SJSA1 (cell line): Measurements from ENCODE around the gene LINC01488. TPM values are rescaled to one million over a fixed set of nuclear protein-coding genes. Genes with fewer than 3 reads are reported as not detected.

Experiments
- DNase-seq, 2 experiments: peaks; one replicate each; pipeline ENCODE4 v3.0.0-alpha.2; 2015 to 2020; ENCODE audit warnings: low spot score in 2 of 2, low read depth in 1 of 2
- H3K27ac ChIP-seq: fragments of 250-450 bp; sonication (Bioruptor Pico); 2 replicates; pipeline ENCODE4 v1.5.1; 2020; ENCODE audit warnings: mild to moderate bottlenecking, moderate library complexity
- H3K27me3 ChIP-seq: fragments of 250-450 bp; sonication (Bioruptor Pico); replicated peaks from 2 replicates; pipeline ENCODE4 v1.5.1; 2020; ENCODE audit warnings: mild to moderate bottlenecking, moderate library complexity
- H3K36me3 ChIP-seq: fragments of 250-450 bp; sonication (Bioruptor Pico); 2 replicates; pipeline ENCODE4 v1.5.1; 2020; ENCODE audit warnings: mild to moderate bottlenecking
- H3K4me1 ChIP-seq: fragments of 250-450 bp; sonication (Bioruptor Pico); replicated peaks from 2 replicates; pipeline ENCODE4 v1.6.1; 2021; ENCODE audit warnings: mild to moderate bottlenecking
- H3K4me3 ChIP-seq: fragments of 250-450 bp; sonication (Bioruptor Pico); 2 replicates; pipeline ENCODE4 v1.5.1; 2020; ENCODE audit warnings: mild to moderate bottlenecking
- H3K9me3 ChIP-seq: fragments of 250-450 bp; sonication (Bioruptor Pico); replicated peaks from 2 replicates; pipeline ENCODE4 v1.5.1; 2020; ENCODE audit warnings: mild to moderate bottlenecking
- total RNA-seq: library from RNA; depleted of rRNA; stranded (reverse); fragments of >200 nt; shearing (Covaris generic); gene quantifications from 2 replicates; pipeline ENCODE4 v1.2.3, GENCODE V29; 2014

LINC01488 gene
- total RNA-seq, 1 experiment from 2014 or later = 0.05 TPM

DNA sequence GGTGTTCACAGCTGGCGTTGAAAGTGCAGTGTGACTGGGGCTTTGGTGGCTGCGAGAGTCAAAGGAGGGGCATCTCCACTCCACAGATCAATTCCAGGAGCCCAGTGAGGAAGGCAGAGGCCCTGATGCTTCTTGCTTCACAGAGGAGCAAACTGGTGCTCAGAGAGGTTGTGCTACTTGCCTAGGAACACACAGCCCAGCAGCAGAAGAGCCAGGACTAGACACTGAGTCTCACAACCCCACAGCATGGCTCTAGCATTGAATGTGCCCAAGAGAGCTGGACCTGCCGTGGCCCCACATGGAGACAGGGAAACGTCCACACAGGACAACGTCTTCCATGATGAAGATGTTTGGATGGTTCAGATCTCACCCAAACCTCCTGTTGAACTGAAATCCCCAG, 33.3 kb downstream of the LINC01488 start:
- no peak overlapping the region for H3K4me3 ChIP-seq

DNA sequence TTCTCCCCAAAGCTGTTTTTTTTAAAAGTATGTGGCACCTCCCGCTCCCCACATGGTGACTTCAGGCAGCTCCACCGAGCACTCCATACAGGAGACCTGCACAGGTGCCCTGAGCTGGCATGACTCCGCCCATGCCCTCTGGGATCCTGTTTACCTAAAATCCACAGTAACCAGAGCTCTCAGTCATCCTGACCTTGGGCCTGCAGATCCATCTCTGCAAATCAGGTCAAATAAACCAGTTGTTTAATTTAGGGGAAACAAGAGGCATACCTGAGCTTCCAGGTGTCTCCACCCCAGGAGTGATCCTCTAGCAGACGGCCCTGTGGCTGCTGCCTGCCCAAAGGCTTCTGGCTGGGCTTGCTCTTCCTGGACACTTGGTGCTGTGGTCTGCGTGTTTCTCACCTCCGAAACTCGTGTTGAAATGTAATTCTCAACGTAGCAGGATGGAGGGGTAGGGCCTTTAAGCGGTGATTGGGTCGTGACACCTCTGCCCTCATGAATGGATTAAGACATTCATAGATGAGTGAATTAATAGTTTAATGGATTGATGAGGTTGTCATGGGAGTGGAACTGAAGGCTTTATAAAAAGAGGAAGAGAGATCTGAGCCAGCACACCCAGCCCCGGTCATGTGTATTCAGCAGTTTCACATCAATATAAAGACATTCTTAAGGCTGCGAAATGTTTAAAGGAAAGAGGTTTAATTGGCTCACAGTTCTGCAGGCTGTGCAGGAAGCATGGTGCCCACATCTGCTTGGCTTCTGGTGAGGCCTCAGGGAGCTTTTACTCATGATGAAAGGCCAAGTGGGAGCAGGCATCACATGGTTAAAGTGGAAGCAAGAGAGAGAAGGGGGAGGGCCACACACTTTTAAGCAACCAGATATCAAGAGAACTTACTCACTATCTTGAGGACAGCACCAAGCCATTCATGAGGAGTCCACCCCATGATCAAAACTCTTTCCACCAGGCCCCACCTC, 34.1 kb downstream of the LINC01488 start:
- H3K36me3 ChIP-seq = no peaks in the 10 kb centered on the region
- H3K9me3 ChIP-seq = peaks cover 10% of the 10 kb centered on the region
- no peak overlapping the region for H3K4me3 ChIP-seq
- no peaks in the 10 kb centered on the region for H3K27me3 ChIP-seq
- no peak overlapping the region for H3K27ac ChIP-seq
- no peak for DNase-seq
- peaks cover 7% of the 10 kb centered on the region for H3K4me1 ChIP-seq

More for the DNA sequence above, 33.3 kb downstream of the LINC01488 start:
- peaks cover 15% of the 10 kb centered on the region for H3K4me1 ChIP-seq
- no peaks in the 10 kb centered on the region for H3K27me3 ChIP-seq
- no peak for DNase-seq
- H3K9me3 ChIP-seq = peaks cover 10% of the 10 kb centered on the region
- H3K36me3 ChIP-seq = no peaks in the 10 kb centered on the region
- H3K27ac ChIP-seq = no peak overlapping the region

DNA sequence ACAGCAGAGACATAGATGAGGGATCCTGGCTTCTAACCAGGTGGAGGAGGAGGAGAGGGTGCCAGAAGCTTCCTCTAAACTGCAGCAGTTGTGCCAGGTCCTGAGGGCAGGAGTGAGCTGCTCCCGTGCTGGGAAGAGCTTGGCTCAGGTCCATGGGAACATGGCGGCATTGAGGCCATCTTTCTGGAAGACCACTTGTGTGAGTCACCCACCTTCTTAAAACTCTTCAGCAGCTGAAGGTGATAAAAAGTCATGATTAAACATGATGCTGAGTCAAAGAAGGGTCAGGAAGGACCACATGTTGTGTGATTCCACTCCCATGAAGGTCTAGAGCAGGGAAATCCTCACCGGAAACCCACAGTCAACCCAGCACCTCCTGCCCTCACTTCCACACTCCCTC, 35.1 kb downstream of the LINC01488 start:
- Histone ChIP-seq H3K9me3 (peaks cover 10% of the 10 kb centered on the region), H3K36me3 (no peaks in the 10 kb centered on the region), H3K27ac (no peak overlapping the region), H3K27me3 (no peaks in the 10 kb centered on the region), H3K4me3 (no peak overlapping the region), H3K4me1 (no peaks in the 10 kb centered on the region)
- no peak for DNase-seq

DNA sequence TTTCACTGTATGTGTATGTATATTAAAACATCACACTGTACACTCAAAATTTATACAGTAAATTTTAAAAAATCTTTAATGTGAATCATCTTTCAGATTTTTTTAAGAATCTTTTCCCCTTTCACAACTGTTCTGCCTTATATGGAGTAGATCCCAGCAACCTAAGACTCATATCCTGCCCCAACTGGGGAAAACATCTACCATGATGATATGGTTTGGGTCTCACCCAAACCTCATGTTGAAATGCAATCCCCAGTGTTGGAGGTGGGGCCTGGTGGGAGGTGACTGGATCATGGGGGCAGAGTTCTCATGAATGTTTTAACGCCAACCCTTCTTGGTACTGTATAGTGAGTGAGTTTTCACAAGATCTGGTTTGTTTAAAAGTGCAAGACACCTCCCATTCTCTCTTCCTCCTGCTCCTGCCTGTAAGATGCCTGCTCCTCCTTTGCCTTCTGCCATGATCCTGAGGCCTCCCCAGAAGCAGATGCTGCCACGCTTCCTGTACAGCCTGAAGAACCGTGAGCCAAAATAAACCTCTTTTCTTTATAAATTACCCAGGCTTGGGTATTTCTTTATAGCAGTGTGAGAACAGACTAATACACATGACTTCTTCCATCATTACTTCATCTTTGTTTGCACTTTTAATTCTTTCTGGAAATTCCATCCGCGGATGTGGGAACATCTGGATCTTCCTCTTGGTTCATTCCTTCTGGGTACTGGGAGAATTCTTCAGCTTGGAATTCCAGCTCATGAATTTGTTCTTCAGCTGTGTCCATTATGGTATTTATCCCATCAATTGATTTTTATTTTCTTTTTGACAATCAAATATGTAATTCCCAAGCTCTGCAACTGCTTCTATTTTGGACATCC, 36.9 kb downstream of the LINC01488 start:
- Histone ChIP-seq H3K4me1 (no peaks in the 10 kb centered on the region), H3K27ac (no peak overlapping the region), H3K4me3 (no peak overlapping the region), H3K27me3 (no peaks in the 10 kb centered on the region), H3K9me3 (peaks cover 10% of the 10 kb centered on the region), H3K36me3 (no peaks in the 10 kb centered on the region)
- DNase-seq = no peak

DNA sequence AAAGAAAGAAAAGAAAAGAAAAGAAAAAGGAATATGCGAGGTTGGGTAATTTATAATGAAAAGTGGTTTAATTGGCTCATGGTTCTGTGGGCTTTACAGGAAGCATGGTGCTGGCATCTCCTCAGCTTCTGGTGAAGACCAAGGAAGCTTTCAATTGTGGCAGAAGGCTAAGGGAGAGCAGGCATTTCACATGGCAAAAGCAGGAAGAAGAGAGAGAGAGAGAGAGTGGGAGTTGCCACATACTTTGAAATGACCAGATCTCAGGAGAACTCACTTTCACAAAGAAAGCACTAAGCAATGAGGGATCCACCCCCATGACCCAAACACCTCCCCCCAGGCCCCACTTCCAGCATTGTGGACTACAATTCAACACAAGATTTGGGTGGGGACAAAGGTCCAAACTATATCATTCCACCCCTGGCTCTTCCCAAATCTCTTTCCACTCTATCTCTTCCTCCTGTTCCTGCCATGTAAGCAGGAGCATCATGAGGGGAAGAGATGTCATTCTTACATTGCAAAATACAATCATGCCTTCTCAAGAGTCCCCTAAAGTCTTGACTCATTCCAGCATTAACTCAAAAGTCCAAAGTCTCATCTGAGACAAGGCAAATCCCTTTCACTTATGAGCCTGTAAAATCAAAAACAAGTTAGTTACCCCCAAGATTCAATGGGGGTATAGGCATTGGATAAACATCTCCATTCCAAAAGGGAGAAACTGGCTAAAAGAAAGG, 38.9 kb downstream of the LINC01488 start:
- Histone ChIP-seq H3K4me3 (no peak overlapping the region), H3K27ac (no peak overlapping the region), H3K27me3 (no peaks in the 10 kb centered on the region), H3K4me1 (peaks cover 19% of the 10 kb centered on the region), H3K36me3 (no peaks in the 10 kb centered on the region), H3K9me3 (peaks cover 10% of the 10 kb centered on the region)
- no peak for DNase-seq

DNA sequence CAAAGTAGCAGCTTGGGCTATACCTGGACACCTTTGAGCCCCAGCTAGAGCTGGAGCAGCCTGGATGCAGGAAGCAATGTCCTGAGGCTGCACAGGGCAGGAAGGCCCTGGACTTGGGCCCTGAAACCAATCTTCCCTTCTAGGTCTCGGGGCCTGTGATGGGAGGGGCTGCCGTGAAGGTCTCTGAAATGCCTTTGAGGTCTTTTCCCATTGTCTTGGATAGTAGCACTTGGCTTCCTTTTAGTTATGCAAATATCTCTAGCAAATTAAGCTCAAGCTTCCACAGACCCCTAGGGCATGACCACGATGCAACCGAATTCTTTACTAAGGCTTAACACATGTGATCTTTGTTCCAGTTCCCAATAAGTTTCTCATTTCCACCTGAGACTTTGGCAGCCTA, 40.0 kb downstream of the LINC01488 start:
- Histone ChIP-seq H3K4me1 (peaks cover 22% of the 10 kb centered on the region), H3K27ac (no peak overlapping the region), H3K9me3 (peaks cover 7% of the 10 kb centered on the region), H3K36me3 (no peaks in the 10 kb centered on the region), H3K27me3 (no peaks in the 10 kb centered on the region), H3K4me3 (no peak overlapping the region)
- no peak for DNase-seq

DNA sequence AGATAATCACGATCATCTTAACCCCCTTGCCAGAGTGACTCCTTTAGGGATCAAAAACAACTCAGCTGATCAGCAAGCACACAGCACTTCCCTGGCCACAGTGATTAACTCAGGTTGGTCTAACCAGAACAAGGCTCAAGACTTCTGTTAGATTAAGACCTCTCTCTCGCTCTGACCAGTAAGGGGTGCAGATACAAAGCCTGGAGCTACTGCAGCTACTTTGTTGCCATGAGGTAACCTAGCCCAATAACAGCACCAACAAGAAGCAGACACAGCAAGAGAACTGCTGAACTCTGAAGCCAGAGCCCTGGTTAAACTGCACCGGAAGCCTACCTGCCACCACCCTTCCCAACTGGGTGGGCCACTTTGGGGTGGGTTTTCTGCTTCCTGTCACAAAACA, 42.0 kb downstream of the LINC01488 start:
- no peak overlapping the region for H3K27ac ChIP-seq
- H3K4me3 ChIP-seq = no peak overlapping the region
- no peaks in the 10 kb centered on the region for H3K27me3 ChIP-seq
- peaks cover 2% of the 10 kb centered on the region for H3K9me3 ChIP-seq
- H3K4me1 ChIP-seq = peaks cover 22% of the 10 kb centered on the region
- no peak for DNase-seq
- no peaks in the 10 kb centered on the region for H3K36me3 ChIP-seq

DNA sequence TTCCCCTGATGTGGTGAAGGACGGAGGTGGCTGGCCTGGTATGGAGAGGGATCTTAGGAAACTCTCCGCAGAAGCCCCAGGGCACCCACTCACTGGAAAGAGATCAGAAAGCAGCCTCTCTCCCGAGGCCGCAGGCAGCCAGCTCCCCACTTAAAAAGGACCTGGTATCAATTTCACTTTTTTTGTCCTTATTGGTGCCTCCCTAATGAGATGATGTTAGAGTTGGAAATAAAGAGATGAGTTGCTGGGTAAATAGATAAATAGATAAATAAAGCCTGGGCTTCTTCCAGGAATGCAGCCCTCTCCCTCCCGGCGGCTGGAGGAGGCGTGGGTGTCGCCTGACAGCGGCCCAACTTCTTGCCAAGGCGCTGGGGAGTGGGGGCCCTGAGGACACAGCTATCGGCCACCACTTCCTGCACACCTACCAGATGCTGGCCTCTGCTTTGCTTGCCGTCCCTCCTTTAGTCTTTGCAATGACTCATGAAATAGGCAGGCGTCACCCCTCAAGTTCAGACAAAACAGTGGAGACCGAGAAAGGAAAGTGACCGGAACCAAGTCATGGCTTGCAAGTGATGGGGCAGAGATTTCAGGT, 42.9 kb downstream of the LINC01488 start:
- Histone ChIP-seq H3K4me3 (no peak overlapping the region), H3K9me3 (no peaks in the 10 kb centered on the region), H3K27ac (peak overlapping the region; percentile 9), H3K4me1 (peaks cover 22% of the 10 kb centered on the region), H3K36me3 (no peaks in the 10 kb centered on the region), H3K27me3 (no peaks in the 10 kb centered on the region)
- peak; percentile 91 to 92 for DNase-seq

DNA sequence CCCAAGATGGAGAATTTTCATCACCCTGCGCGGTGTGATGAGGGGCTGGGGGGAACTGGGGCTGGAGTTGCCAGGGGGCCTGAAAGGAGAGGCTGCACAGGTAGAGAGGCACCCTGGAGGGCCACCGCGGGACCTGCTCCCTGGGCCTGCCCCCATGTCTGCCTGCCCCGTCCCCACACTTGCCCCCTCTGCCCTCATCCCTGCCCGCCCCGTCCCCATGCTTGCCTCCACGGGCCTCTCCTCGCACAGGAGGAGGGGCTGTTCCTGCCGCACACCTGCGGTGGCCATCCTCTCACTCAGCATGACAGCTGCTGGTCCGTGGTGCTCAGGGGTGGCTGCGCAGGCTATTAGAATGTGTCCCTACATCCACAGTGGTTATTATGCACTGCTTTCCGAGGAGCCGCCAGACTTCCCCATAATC, 43.5 kb downstream of the LINC01488 start:
- no peak for DNase-seq
- H3K27me3 ChIP-seq = no peaks in the 10 kb centered on the region
- H3K36me3 ChIP-seq = no peaks in the 10 kb centered on the region
- H3K27ac ChIP-seq = peak overlapping the region; percentile 9
- H3K9me3 ChIP-seq = no peaks in the 10 kb centered on the region
- H3K4me1 ChIP-seq = peaks cover 22% of the 10 kb centered on the region
- H3K4me3 ChIP-seq = no peak overlapping the region

DNA sequence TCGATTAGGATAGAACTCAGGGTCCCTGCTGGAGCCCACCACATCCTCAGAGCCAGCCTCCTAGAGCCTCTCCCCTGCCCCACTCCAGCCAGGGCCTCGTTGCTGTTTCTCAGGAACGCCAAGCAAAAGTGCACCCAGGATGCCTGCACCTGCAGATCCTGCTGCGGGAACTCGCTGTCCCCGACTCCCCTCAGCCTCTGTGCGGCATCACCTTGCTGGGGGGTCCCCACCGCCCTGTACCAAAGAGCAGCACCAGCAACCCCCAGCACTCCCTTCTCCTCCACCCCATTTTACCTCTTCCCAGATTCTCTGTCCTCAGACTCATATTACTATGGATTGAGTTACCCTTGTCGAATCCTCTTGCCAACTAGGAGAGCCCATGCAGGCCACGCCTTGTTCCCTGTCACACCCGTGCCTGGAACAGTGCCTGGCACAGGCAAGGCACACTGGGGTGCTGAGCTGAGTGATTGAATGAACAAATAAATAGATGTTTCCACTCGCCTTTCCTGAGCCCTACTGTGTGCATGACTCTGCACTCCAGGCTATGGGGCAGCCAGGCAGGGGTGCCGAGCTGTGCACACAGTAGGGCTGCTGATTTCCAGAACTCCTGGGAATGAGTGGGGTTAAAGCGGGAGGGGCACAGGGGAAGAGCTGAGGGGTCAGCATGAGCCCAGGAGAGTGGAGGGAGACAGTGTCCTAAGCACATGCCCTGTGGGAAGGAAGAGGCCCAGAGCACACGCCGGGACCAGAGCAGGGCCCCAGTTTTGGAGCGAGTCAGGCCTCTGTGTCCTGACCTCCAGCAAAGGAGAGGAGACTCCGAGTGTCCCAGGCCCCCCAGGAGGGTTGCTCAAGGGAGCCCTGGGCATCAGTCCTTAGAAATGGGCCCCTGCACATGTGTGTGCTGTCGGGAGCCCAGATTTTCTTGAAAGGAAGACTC, 44.3 kb downstream of the LINC01488 start:
- Histone ChIP-seq H3K9me3 (no peaks in the 10 kb centered on the region), H3K27me3 (no peaks in the 10 kb centered on the region), H3K4me1 (peaks cover 28% of the 10 kb centered on the region), H3K4me3 (no peak overlapping the region), H3K36me3 (no peaks in the 10 kb centered on the region), H3K27ac (no peak overlapping the region)
- DNase-seq = peak in 1 of 2 experiments; percentile 48

DNA sequence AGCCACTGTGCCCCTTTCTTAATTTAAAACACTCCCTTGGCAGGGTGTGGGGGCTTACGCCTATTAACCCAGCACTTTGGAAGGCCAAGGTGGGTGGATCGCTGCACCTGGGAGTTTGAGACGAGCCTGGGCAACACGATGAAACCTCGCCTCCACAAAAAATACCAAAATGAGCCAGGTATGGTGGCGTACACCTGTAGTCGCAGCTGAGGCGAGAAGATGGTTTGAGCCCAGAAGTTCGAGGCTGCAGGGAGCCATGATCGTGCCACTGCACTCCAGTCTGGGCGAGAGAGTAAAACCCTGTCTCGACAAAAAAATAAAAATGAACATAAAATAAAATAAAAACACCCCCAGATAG, 45.0 kb downstream of the LINC01488 start:
- no peak for DNase-seq
- H3K27me3 ChIP-seq = no peaks in the 10 kb centered on the region
- H3K36me3 ChIP-seq = no peaks in the 10 kb centered on the region
- no peak overlapping the region for H3K4me3 ChIP-seq
- no peaks in the 10 kb centered on the region for H3K9me3 ChIP-seq
- H3K4me1 ChIP-seq = peaks cover 34% of the 10 kb centered on the region
- no peak overlapping the region for H3K27ac ChIP-seq

DNA sequence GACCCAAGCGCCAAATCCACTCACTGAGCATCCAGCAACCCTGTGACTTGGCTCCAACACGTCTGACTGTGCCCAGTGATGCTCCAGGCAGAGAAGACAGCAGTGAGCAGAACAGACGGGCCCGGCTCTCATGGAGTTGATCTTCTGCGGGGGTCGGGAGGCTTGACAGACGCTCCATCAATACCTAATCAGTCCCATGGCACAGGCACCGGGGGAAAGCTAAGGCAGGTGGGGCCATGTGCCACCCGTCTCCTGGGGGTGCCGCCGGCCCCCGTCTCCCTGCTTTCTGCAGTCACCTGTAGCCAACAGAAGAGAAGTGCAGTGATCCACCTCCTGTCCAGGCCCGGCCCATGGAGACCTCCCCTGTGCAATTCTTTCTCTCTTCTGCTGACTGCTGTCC, 47.5 kb downstream of the LINC01488 start:
- H3K9me3 ChIP-seq = no peaks in the 10 kb centered on the region
- no peak overlapping the region for H3K27ac ChIP-seq
- H3K36me3 ChIP-seq = no peaks in the 10 kb centered on the region
- H3K4me1 ChIP-seq = peaks cover 29% of the 10 kb centered on the region
- no peak overlapping the region for H3K4me3 ChIP-seq
- H3K27me3 ChIP-seq = no peaks in the 10 kb centered on the region
- DNase-seq = peak in 1 of 2 experiments; percentile 58
